ENCODE measurements around the gene NOP9.

DNA sequence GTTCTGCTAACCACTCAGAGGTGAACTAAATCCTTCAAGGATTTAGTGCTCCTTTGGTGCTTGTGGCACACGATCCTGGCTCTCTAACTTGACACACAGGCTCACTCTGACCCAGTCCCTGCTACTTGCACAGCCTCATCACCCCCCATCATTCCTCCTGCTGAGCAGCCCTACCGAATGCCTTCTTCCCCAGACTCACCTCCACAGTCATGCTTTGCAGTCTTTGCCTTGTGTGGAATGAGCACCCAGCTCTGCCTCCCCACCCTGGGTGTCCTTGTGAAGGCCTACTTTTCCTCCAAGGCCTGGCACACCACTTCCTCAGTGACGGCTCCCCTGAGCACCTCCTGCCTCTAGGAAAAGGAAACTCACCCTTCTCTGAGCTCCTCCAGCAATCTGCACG lies 49.3 kb upstream of the NOP9 start:
- TF ChIP-seq POLR2AphosphoS5 (IDR thresholded peaks at IDR 0.05) (no peak), POLR2A (IDR thresholded peaks at IDR 0.05; ENCODE audit: low read depth) (no peak), EP300 (IDR thresholded peaks at IDR 0.05) (no peak)
- TF ChIP-seq, protein P1, sequence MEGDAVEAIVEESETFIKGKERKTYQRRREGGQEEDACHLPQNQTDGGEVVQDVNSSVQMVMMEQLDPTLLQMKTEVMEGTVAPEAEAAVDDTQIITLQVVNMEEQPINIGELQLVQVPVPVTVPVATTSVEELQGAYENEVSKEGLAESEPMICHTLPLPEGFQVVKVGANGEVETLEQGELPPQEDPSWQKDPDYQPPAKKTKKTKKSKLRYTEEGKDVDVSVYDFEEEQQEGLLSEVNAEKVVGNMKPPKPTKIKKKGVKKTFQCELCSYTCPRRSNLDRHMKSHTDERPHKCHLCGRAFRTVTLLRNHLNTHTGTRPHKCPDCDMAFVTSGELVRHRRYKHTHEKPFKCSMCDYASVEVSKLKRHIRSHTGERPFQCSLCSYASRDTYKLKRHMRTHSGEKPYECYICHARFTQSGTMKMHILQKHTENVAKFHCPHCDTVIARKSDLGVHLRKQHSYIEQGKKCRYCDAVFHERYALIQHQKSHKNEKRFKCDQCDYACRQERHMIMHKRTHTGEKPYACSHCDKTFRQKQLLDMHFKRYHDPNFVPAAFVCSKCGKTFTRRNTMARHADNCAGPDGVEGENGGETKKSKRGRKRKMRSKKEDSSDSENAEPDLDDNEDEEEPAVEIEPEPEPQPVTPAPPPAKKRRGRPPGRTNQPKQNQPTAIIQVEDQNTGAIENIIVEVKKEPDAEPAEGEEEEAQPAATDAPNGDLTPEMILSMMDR (IDR thresholded peaks at IDR 0.05) = no peak

All from esophagus muscularis mucosa (tissue), 4 donors.